Mesendoderm (in vitro differentiated cells): Measurements from ENCODE around the gene CAVIN2.
A peak's percentile ranks its signal among the peaks of the same experiment; 100 is the strongest.
"Not testable (repeated sequence)": the region's sequence is repeated elsewhere in the genome, so short reads cannot be mapped to it uniquely, and the experiment has no call there.

Experiments used
- DNase-seq: peaks from one replicate; pipeline ENCODE4 v3.0.0; 2013
- H2AK5ac ChIP-seq: 2 replicates; pipeline ENCODE4 v1.6.1; 2013; ENCODE audit warnings: low read length, inconsistent platforms
- H2BK120ac ChIP-seq: 2 replicates; pipeline ENCODE4 v1.6.1; 2013; ENCODE audit warnings: low read depth, mild to moderate bottlenecking, low read length, moderate library complexity, mixed read lengths
- H2BK15ac ChIP-seq: replicated peaks from 2 replicates; pipeline ENCODE4 v1.6.1; 2013; ENCODE audit warnings: low read depth, mild to moderate bottlenecking, moderate library complexity
- H2BK5ac ChIP-seq: 2 replicates; pipeline ENCODE4 v1.6.1; 2013; ENCODE audit warnings: low read length, inconsistent platforms
- H3K18ac ChIP-seq: 2 replicates; pipeline ENCODE4 v1.6.1; 2013; ENCODE audit warnings: mild to moderate bottlenecking, low read length, mixed read lengths
- H3K23ac ChIP-seq: one replicate; pipeline ENCODE4 v1.6.1; 2013; ENCODE audit warnings: low read length
- H3K27ac ChIP-seq: 2 replicates; pipeline ENCODE4 v1.5.1; 2013; ENCODE audit warnings: low read depth, mild to moderate bottlenecking, inconsistent platforms, low read length, moderate library complexity
- H3K27me3 ChIP-seq: 2 replicates; pipeline ENCODE4 v1.6.1; 2013; ENCODE audit warnings: low read length, control low read depth, mild to moderate bottlenecking, inconsistent platforms; ENCODE audit not compliant: insufficient read depth, poor library complexity
- H3K36me3 ChIP-seq: 2 replicates; pipeline ENCODE4 v1.6.1; 2013; ENCODE audit warnings: low read length, inconsistent platforms; ENCODE audit not compliant: control insufficient read depth, insufficient read depth
- H3K4ac ChIP-seq: one replicate; pipeline ENCODE4 v1.6.1; 2013; ENCODE audit warnings: low read depth, mild to moderate bottlenecking, low read length, moderate library complexity
- H3K4me1 ChIP-seq: 2 replicates; pipeline ENCODE4 v1.6.1; 2013; ENCODE audit warnings: low read depth, low read length, inconsistent platforms; ENCODE audit not compliant: control insufficient read depth
- H3K4me2 ChIP-seq: 2 replicates; pipeline ENCODE4 v1.6.1; 2013; ENCODE audit warnings: low read length
- H3K4me3 ChIP-seq: 2 replicates; pipeline ENCODE4 v1.5.1; 2013; ENCODE audit warnings: mild to moderate bottlenecking, low read length
- H3K56ac ChIP-seq: one replicate; pipeline ENCODE4 v1.6.1; 2013; ENCODE audit warnings: low read length
- H3K79me1 ChIP-seq: 2 replicates; pipeline ENCODE4 v1.6.1; 2013; ENCODE audit warnings: low read length, inconsistent platforms
- H3K79me2 ChIP-seq: 2 replicates; pipeline ENCODE4 v1.6.1; 2013; ENCODE audit warnings: mild to moderate bottlenecking, low read length; ENCODE audit not compliant: control insufficient read depth, insufficient read depth
- H3K9ac ChIP-seq: 2 replicates; pipeline ENCODE4 v1.6.1; 2013; ENCODE audit warnings: low read length, inconsistent platforms
- H4K5ac ChIP-seq: one replicate; pipeline ENCODE4 v1.6.1; 2013; ENCODE audit warnings: low read length
- H4K8ac ChIP-seq: one replicate; pipeline ENCODE4 v1.6.1; 2013; ENCODE audit warnings: low read depth, mild to moderate bottlenecking, control low read depth, low read length, moderate library complexity
- WGBS: extraction: QIAGEN DNeasy Blood & Tissue Kit; methylation state at CpG from one replicate; pipeline ENCODE4 v1.1.7; 2013; ENCODE audit warnings: low lambda C conversion rate, missing lambda C conversion rate; ENCODE audit not compliant: insufficient coverage; ENCODE audit errors: extremely low coverage; 5-methylcytosine and 5-hydroxymethylcytosine counted together

The CAVIN2 gene

DNA sequence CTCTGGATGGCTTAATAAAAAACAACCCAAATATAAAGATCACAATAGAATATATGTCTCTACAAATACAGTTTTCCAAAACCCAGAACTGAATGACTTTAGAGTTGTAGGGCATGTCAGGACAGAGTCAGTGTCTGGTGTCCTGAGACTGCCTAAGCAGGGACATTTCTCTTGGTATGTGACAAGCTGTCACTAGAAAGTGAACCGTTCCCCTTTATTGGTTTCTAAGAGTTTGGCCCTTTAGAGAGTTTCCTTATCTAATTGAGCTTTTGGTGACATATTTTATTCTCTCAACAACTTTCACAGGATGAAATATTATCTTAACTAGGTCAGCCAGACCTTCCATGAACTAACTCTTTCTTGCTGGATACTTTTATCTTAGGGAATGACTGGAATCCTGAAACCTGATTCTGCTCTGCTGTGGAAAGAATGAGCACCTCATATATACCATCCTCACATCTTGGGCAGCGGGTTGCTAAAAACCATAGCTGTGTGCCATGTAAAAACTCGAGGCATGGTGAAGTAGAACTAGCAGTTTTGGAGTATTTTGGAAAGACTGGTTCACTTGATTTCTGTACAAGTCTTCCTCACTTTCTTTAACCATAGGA lies 54.8 kb downstream of the CAVIN2 start:
- H3K18ac ChIP-seq, result no peak overlapping the region
- no peak overlapping the region for H3K27ac ChIP-seq
- no peak overlapping the region for H4K8ac ChIP-seq
- no peak overlapping the region for H2BK15ac ChIP-seq
- H3K79me1 ChIP-seq, result no peaks in the 10 kb centered on the region
- no peak overlapping the region for H2BK120ac ChIP-seq
- H3K23ac ChIP-seq, result no peak overlapping the region
- no CpG with 5 or more reads among the region's 3 CpGs for WGBS
- H3K56ac ChIP-seq, result no peak overlapping the region
- no peak overlapping the region for H3K4me3 ChIP-seq
- H2BK5ac ChIP-seq, result no peak overlapping the region
- H4K5ac ChIP-seq, result no peak overlapping the region
- no peak overlapping the region for H3K9ac ChIP-seq
- H3K4me1 ChIP-seq, result no peaks in the 10 kb centered on the region
- H3K36me3 ChIP-seq, result no peaks in the 10 kb centered on the region
- H2AK5ac ChIP-seq, result no peak overlapping the region
- no peaks in the 10 kb centered on the region for H3K27me3 ChIP-seq
- no peak overlapping the region for H3K4ac ChIP-seq
- H3K79me2 ChIP-seq, result no peaks in the 10 kb centered on the region
- no peak overlapping the region for H3K4me2 ChIP-seq
- peak; percentile 10 for DNase-seq

GRCh38 chr2:191790737-191791136 lies 56.2 kb downstream of the CAVIN2 start:
- Histone ChIP-seq H3K4me2 (no peak overlapping the region), H2BK5ac (no peak overlapping the region), H3K36me3 (no peaks in the 10 kb centered on the region), H3K18ac (no peak overlapping the region), H3K4me1 (no peaks in the 10 kb centered on the region), H4K5ac (no peak overlapping the region), H3K79me1 (no peaks in the 10 kb centered on the region), H4K8ac (no peak overlapping the region), H3K56ac (no peak overlapping the region), H3K4me3 (no peak overlapping the region), H2AK5ac (no peak overlapping the region), H3K27me3 (no peaks in the 10 kb centered on the region), H3K23ac (no peak overlapping the region), H3K9ac (no peak overlapping the region), H3K4ac (no peak overlapping the region), H3K79me2 (no peaks in the 10 kb centered on the region), H3K27ac (no peak overlapping the region), H2BK15ac (no peak overlapping the region), H2BK120ac (no peak overlapping the region)
- no CpG with 5 or more reads among the region's 1 CpG for WGBS
- DNase-seq, result no peak

- H3K27ac ChIP-seq, result no peak overlapping the region
- H2BK120ac ChIP-seq, result no peak overlapping the region
- no peaks in the 10 kb centered on the region for H3K79me1 ChIP-seq
- H3K4me3 ChIP-seq, result no peak overlapping the region
- no peak overlapping the region for H3K9ac ChIP-seq
- no peak overlapping the region for H2BK15ac ChIP-seq
- no peaks in the 10 kb centered on the region for H3K36me3 ChIP-seq
- H3K4ac ChIP-seq, result no peak overlapping the region
- H4K8ac ChIP-seq, result no peak overlapping the region
- no peaks in the 10 kb centered on the region for H3K79me2 ChIP-seq
- no peaks in the 10 kb centered on the region for H3K27me3 ChIP-seq
- no peak overlapping the region for H3K56ac ChIP-seq
- H4K5ac ChIP-seq, result no peak overlapping the region
- DNase-seq, result no peak
- no peak overlapping the region for H3K23ac ChIP-seq
- H3K4me2 ChIP-seq, result no peak overlapping the region
- H2BK5ac ChIP-seq, result no peak overlapping the region
- H3K4me1 ChIP-seq, result no peaks in the 10 kb centered on the region
- no CpG with 5 or more reads among the region's 4 CpGs for WGBS
- H2AK5ac ChIP-seq, result no peak overlapping the region
- H3K18ac ChIP-seq, result no peak overlapping the region
Observed at GRCh38 chr2:191789796-191790195, 57.1 kb downstream of the CAVIN2 start.

DNA sequence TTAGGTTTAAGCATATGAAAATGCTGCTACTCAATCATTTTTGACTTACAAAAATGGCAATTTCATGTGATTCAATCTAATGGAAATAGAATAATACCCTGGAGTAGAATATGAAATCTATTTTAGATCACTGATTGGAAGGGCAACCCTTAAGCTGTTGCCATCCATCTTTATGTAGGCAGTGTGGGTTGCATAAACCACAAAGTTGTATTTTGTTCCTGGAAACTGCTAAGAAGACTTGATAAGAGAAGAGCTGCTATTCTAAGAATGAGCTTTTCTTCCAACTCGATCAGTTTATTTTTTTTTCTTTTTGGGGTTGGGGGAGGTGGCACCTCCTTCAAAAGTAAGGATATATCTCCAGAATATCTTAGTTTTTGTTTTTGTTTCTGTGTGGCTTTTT lies 60.2 kb downstream of the CAVIN2 start:
- no peaks in the 10 kb centered on the region for H3K4me1 ChIP-seq
- H3K4me2 ChIP-seq, result no peak overlapping the region
- no peak overlapping the region for H3K18ac ChIP-seq
- H2AK5ac ChIP-seq, result no peak overlapping the region
- DNase-seq, result no peak
- H2BK15ac ChIP-seq, result no peak overlapping the region
- H3K23ac ChIP-seq, result no peak overlapping the region
- H3K9ac ChIP-seq, result no peak overlapping the region
- no peak overlapping the region for H4K5ac ChIP-seq
- H3K79me1 ChIP-seq, result no peaks in the 10 kb centered on the region
- H3K27ac ChIP-seq, result no peak overlapping the region
- WGBS, result no CpG with 5 or more reads among the region's 1 CpG
- no peak overlapping the region for H3K4me3 ChIP-seq
- no peak overlapping the region for H3K4ac ChIP-seq
- no peaks in the 10 kb centered on the region for H3K79me2 ChIP-seq
- no peak overlapping the region for H3K56ac ChIP-seq
- H2BK5ac ChIP-seq, result no peak overlapping the region
- H3K27me3 ChIP-seq, result no peaks in the 10 kb centered on the region
- no peak overlapping the region for H2BK120ac ChIP-seq
- H4K8ac ChIP-seq, result no peak overlapping the region
- H3K36me3 ChIP-seq, result no peaks in the 10 kb centered on the region

GRCh38 chr2:191785651-191786050 lies 61.2 kb downstream of the CAVIN2 start:
- H3K27ac ChIP-seq, H3K23ac ChIP-seq, H2BK5ac ChIP-seq, H4K5ac ChIP-seq, H3K27me3 ChIP-seq, H3K36me3 ChIP-seq, H3K4me3 ChIP-seq, H2BK15ac ChIP-seq, H4K8ac ChIP-seq, H3K4me2 ChIP-seq, H2BK120ac ChIP-seq, H3K79me1 ChIP-seq, DNase-seq, H3K18ac ChIP-seq, H2AK5ac ChIP-seq, H3K4me1 ChIP-seq, H3K4ac ChIP-seq, H3K9ac ChIP-seq, H3K56ac ChIP-seq, H3K79me2 ChIP-seq: not testable (repeated sequence)
- no CpG with 5 or more reads among the region's 3 CpGs for WGBS
